Measurements from ENCODE around the gene DHRSX.

DHRSX gene

DNA sequence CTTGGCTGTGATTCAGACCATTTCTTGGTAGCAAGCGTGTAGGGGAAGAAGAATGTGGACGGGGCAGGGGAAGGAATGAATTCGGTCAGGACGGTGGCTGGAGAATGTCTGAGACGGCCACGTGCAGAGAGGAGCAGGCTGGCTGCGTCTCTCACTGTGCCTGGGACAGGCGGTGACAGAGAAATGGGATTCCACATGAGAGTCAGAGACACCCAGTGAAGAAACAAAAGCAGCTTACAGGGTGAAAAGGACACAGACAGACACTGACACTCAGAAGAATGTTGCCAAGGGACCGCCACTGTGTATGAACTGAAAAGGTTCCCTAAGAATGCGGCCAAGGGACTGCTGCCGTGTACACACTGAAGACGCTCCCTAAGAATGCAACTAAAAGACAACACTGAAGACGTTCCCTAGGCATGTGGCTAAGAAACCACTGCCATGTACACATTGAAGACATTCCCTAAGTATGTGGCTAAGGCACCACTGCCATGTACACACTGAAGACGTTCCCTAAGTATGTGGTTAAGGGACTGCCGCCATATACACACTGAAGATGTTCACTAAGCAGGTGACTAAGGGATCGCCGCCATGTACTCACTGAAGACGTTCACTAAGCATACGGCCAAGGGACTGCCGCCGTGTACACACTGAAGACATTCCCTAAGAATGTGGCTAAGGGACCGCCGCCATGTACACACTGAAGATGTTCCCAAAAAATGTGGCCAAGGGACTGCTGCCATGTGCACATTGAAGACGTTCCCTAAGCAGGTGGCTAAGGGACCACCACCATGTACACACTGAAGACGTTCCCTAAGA, 49.1 kb downstream of the DHRSX start:
- no peak for DNase-seq

DNA sequence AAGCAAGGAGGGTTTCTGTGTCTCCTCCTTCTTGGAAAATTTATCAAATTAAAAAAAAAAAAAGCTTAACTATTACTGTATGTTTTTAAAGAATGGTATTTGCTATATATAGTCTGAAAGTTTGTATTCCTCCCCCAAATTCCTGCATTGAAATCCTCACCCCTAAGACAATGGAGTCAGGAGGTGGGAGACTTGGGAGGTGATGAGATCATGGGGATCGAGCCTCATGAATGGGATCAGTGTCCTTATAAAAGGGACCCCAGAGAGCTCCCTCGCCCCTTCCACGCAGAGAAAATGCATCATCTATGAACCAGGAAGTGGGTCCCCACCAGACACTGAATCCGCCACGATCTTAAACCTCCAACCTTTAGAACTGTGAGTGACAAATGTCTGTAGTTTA, 50.1 kb downstream of the DHRSX start:
- DNase-seq = no peak

DNA sequence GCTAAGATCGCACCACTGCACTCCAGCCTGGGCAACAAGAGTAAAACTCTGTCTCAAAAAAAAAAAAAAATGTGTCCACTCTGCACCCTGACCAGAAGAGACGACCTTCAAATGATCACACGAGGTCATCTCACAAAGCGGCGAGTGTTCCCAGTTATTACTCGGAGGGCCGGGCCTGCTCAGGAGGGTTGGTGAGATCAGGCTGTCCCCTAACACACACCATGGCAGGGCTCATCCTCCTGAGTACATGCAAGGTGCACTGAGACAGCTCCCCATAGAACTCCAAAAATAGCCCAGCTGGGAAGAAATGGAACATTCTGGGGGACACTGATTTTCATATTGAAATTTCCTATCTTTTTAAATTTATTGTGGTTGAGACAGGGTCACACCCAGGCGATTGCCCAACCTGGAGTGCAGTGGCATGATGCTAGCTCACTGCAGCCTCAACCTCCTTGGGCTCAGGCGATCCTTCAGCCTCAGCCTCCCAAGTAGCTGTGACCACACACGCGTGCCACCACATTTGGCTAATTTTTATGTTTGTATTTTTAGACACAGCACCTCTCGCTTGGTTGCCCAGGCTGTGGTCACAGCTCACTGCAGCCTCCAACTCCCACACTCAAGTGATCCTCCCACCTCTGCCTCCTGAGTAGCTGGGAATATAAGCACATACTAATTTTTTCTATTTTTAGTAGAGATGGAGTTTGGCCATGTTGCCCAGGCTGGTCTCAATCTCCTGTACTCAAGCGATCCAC, 51.5 kb downstream of the DHRSX start:
- DNase-seq = no peak

DNA sequence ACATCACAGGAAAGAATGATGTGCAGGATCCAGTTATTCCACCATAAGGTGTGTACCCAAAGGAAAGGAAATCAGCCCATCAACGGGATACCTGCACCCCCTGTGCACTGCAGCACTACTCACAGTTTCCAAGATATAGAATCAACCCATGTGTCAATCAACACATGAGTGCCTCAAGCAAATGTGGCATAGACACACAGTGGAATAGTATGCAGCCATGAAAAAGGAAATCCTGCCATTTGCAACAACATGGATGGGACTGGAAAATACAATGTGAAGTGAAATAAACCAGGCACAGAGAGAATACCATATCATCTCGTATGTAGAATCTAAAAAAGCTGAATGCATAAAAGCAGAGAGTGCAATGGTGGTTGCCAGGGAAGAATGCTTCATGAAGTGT, 53.3 kb downstream of the DHRSX start:
- DNase-seq = no peak

DNA sequence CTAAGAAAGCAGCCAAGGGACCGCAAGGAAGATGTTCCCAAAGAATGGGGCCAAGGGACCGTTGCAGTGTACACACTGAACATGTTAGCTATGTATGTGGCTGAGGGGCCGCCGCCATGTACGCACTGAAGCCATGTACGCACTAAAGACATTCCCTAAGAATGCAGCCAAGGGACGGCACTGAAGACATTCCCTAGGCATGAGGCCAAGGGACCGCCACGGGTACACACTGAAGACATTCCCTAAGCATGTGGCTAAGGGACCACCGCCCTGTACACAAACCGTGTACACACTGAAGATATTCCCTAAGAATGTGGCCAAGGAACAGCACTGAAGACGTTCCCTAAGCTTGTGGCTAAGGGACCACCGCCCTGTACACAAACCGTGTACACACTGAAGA, 54.0 kb downstream of the DHRSX start:
- no peak for DNase-seq

DNA sequence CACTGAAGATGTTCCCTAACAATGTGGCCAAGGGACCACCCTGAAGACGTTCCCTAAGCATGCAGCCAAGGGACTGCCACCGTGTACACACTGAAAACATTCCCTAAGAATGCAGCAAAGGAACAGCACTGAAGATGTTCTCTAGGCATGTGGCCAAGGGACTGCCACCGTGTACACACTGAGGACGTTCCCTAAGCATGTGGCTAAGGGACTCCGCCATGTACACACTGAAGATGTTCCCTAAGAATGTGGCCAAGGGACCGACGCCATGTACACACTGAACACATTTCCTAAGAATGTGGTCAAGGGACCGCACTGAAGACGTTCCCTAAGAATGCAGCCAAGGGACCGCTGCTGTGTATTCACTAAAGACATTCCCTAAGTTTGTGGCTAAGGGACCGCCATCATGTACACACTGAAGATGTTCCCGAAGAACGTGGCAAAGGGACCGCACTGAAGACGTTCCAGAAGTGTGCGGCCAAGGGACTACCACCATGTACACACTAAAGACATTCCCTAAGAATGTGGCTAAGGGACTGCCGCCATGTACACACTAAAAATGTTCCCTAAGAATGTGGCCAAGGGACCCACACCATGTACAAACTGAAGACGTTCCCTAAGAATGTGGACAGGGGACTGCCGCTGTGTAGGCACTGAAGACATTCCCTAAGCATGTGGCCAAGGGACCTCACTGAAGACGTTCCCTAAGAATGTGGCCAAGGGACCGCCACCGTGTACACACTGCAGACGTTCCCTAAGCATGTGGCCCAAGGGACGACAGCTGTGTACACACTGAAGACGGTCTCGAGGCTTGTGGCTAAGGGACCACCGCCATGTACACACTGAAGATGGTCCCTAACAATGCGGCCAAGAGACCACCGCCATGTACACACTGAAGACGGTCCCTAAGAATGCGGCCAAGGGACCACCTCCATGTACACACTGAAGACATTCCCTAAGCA, 54.8 kb downstream of the DHRSX start:
- DNase-seq = no peak

DNA sequence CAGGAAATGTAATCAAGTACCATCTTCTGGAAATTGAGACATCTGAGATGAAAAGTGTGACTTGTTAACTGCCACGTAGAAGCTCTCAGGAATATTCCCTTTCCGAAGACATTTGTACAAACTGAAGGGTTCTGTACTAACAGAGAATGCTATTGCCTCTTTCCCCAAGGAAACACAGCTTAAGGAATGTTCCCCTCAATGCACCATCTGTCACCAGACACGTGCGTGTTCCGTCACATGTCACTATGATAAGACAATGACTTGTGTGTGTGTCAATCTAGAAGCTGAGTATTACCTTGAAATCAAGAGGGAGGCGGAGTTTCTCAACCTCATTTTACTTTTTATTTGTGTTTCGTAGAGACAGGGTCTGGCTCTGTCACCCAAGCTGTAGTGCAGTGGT, 58.1 kb downstream of the DHRSX start:
- no peak for DNase-seq

DNA sequence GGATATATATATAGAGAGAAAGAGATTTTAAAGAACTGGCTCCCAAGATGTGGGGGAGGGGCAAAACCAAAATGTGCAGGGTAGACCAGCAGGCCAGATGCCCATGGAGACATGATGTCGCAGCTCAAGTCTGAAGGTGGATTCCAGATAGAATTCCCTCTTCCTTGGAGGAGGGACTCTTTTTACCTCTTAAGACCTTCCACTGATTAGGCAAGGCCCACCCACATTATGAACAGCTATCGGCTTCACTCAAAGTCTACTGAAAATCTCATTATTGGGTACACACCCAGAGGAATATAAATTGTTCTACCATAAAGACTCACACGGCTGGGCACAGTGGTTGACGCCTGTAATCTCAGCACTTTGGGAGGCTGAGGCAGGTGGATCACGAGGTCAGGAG, 59.3 kb downstream of the DHRSX start:
- DNase-seq = no peak

DNA sequence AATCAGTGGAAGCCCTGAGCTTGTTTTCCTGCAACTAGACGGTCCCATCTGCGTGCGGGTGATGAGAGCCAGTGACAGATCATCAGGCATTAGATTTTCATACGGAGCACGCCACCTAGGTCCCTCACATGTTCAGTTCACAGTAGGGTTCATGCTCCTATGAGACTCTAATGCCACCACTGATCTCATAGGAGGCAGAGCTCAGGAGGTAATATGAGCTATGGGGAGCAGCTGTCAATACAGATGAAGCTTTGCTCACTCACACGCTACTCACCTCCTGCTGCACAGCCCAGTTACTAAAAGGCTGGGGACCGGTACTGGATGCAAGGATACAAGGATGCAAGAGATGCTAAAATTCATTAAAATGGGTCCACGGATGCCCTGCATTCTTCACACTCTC, 61.2 kb downstream of the DHRSX start:
- DNase-seq = no peak

DNA sequence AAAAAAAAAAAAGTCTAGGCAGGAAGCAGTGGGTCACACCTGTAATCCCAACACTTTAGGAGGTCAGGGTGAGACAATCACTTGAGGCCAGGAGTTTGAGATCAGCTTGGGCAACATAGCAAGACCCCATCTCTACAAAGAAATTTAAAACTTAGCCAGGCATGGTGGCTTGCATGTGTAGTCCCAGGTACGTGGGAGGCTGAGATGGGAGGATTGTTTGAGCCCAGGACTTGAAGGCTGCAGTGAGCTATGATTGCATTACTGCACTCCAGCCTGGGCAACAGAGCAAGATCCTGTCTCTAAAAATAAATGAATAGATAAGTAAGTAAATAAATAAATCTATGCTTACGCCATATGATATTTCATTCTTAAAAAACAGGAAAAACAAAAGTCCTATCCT, 65.3 kb downstream of the DHRSX start:
- no peak for DNase-seq

DNA sequence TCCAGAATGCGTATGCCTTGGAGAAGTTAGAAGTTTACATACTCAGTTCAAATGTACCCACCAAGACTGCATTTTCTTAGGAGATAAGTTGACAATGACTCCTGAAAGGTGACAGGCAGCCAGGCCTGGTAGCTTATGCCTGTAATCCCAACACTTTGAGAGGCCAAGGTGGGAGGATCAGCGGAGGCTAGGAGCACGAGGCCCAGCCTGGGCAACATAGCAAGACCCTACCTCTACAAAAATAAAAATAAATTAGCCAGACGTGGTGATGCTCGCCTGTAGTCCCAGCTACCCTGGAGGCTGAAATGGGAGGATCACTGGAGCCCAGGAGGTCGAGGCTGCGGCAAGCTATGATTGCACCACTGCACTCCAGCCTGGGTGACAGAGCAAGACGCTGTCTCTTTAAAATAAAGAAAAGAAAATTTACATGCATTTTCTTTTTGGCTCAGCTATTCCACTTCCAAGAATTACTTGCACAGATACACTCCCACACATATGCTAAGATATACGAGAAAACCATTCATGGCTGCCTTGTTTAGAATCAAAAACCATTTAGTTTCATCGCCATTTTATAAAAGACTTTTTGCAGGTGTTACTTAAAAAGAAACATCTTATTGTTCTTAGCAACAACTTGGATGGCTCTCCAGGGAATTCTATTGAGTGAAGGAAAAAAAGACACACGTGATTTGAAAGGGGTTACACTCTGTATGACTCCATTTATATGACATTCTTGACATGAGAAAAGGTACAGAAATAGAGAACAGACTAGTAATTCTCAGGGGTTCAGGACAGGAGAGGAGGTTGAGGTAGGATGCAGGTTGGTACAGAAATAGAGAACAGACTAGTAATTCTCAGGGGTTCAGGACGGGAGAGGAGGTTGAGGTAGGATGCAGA, 66.3 kb downstream of the DHRSX start:
- no peak for DNase-seq

DNA sequence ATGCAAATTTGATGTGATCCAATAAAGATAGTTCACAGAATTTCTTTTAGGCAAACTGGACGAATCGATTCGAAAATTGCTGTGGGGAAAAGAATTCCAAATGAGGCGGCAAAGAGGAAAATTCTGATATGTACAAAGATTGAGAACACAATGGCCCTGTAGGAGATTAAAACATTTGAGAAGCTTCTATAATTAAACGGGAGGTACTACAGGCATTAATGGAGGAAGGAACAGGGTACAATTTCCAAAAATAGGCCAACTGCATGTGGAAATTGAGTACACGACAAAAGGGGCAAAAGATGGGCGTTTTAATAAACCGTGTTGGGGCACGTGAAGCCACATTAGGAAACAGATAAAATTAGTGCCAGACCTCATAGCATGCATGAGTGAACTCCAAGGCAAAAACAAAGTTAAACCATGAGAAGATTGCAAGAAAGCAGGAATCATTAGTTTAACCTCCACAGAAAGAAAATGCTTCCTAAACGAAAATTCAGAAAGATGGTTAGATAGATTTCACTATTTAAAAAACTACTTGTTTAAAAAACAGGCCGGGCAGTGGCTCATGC, 68.4 kb downstream of the DHRSX start:
- no peak for DNase-seq

DNA sequence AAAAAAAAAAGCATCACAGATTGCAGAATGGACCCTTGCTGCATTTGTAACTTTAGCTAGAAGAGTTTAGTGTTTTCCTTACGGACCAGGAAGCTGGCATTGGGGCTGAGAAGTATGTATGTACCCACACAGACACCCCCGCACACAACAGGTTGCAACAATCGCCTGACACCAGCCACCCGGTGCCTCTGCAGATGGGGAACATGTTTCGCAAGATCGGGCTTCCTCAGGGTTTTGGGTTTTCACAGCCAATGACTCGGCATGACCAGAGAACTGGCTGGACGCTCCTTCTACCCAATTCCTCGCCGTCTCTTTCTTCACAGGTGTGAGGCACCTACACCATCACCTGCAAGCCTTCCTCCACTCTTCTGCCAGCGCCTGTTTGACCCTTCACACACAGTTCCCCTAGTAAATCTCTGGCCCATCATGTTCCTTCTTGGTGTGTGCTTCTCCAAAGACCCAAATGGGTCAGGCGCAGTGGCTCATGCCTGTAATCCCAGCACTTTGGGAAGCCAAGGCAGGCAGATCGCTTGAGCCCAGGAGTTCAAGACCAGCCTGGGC, 70.4 kb downstream of the DHRSX start:
- DNase-seq = no peak

DNA sequence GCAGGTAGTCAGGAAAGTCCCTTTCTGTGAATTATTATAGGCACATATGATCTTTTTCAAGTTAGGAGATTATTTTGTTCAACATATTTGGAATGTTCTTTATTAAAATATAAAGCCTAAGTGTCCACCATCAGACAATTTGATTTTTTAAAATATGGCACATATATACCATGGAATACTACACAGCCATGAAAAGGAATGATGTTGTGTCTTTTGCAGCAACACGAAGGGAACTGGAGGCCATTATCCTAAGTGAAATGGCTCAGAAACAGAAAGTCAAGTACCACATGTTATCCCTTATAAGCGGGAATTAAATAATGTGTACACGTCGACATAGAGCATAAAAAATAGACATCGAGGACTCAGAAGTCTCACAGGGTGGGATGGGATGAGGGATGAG, 73.0 kb downstream of the DHRSX start:
- no peak for DNase-seq

DNA sequence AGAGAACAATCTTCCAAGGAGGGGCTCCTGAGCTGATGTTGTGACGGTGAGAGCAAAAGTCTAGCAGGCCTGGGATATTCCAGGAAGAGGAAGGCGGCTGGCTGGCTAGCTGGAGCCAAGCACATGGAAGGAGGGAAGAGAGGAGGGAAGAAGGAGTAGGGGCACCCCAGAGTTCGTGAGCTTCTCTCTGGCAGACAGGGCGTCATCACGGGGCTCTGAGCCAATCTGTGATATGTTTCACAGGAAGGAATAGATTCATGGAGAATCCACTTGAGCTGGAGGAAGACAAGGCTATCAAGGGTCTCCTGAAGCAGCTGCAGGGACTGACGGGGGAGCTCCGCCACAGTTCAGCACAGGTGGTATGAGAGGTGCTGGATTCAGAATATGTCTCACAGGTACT, 73.6 kb downstream of the DHRSX start:
- DNase-seq = no peak

DNA sequence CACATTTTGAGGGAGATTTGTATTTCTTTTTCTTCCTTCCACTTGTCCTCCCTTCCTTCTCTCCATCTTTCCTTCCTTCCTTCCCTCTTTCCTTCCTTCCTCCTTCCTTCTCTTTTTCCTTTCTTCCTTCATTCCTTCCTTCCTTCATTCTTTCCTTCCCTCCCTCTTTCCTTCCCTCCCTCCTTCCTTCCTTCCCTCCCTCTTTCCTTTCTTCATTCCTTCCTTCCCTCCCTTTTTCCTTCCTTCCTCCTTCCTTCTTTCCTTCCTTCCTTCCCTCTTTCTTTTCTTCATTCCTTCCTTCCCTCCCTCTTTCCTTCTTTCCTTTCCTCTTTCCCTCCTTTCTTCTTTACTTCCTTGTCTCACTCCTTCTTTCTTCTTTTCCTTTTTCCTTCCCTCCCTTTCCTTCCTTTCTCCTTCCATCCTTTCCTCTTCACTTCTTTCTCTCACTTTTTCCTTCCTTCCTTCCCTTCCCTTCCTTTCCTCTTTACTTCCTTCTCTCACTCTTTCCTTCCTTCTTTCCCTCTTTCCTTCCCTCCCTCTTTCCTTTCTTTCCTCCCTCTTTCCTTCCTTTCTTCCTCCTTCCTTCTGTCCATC, 74.4 kb downstream of the DHRSX start:
- DNase-seq = no peak

DNA sequence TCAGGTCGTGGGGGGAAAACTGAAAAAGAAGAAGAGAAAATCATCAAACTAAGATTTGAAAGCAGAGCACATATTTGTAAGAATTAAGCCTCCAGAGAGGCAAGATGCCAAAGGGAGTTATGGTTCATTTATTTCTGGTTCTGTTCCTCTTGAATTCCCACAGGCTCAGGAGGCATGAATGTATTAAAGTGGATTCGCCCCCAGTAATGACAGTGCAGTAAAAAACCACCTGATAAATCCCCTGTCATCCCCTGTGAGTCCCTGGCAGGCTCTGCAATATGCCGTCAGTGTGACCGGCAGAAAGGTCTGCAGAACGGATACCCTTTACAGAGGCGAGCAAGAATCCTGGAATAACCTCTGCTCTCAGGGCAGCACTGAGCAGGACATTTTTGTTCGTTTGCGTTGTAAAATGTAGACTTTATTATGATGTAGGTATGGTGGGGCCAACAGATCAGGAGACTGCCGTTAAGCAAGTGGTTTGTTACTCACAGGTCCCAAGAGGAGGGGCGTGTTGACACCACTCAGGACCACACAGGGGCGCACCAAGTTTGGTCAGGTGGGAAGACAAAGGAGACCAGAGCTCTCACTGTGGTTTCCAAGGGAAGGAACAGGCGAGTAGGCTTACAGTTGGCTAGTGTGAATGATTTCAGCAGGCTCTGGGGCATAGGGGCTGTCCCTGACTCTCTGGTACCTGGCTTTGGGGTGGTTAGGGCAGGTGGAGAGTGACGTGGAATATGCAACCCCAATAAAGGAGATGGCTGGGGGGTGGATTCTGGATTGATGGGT, 75.3 kb downstream of the DHRSX start:
- no peak for DNase-seq

DNA sequence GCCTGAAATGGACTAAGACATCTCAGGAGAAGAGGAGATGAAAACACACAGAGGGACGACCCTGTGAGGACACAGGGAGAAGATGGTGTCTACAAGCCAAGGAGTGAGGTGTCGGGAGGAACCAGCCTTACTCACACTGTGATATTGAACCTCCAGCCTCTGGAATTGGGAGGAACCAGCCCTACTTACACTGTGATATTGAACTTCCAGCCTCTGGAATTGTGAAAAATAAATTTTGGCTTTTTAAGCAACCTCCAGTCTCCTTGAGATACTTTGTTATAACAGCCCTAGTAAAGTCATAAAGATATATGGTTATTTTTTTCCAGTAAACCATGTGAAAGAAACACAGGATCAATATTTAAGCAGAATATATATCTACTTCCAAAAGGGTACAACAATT, 76.5 kb downstream of the DHRSX start:
- no peak for DNase-seq

DNA sequence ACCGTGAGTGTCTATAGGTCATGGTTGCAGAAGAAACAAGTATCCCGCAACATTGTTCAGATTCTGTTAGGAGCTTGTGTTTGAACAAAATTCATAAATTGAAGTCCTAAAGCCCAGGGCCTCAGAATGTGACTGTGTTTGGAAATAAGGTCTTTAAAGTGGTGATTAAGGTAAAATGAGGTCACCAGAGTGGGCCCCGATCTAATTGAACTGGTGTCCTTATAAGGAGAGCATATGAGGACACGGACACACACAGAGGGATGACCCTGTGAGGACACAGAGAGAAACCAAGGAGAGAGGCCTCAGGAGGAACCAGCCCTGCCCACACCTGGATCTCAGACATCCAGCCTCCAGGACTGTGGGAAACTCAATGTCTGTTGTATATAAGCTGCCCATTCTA, 76.9 kb downstream of the DHRSX start:
- no peak for DNase-seq

DNA sequence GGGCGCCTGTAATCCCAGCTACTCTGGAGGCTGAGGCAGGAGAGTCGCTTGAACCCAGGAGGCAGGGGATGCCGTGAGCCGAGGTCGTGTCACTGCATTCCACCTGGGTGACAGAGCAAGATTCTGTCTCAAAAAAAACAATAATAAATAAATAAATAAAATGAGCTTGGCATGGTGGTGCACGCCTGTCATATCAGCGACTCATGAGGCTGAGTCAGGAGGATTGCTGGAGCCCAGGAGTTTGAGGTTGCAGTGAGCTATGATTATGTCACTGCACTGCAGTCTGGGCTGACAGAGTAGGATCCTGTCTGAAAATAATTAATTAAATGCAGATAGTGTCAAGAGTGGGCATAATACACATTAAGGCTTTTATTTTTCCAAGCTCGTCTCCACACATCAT, 77.5 kb downstream of the DHRSX start:
- no peak for DNase-seq

All from stimulated activated CD4-positive, alpha-beta T cell treated with anti-CD3 and anti-CD28 coated beads, Interleukin-4, amount 100 ng/mL, for 4 hours (primary cell).